SKM-1 treated with dmso at 0.1 percent for 144 hours (cell line): ENCODE data around the gene YIPF7.

Experiments
- DNase-seq: peaks from one replicate; lab custom pipeline; 2025; ENCODE audit not compliant: unreplicated experiment; lab: John Stamatoyannopoulos, UW

YIPF7 gene

DNA sequence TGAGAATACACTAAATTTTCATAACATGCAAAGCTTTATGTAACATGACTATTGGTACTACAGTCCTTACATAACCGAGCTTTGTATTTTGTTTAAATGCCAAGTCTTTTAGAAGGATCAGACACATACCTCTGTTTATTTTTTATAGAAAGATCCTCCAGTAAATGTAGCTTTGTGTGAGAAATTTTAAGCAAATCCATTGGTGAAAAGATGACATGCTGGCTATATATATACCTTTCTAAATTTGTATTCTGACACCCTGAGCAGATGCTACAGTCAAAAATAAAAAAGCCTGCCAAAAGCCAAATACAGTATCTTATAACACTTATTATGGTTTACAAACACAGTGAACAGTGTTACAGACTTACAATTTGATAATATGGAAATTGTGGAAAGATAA lies at the start of gene YIPF7:
YIPF7 (minus strand) TSS at position 201 of the 400 bp plus-strand sequence. CDS start 1,525 bp downstream, outside the sequence.
- DNase-seq, result no peak

GRCh38 chr4:44701037-44701436 lies 49.6 kb upstream of the YIPF7 start:
- DNase-seq, result no peak

DNA sequence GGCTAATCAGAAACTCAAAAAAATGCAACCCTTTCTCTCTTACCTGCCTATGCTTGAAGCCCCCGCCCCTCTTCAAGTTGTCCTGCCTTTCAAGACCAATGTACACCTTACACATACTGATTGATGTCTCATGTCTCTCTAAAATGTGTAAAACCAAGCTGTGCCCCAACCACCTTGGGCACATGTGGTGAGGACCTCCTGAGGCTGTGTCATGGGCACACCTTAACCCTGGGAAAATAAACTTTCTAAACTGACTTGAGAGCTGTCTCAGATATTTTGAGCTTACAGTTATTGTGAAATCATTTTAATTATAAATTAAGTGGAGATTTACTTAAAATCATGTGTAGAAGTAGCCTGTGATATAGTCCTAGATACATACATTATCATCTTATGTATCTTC lies 49.0 kb upstream of the YIPF7 start:
- DNase-seq, result no peak

GRCh38 chr4:44684648-44685047 lies 33.2 kb upstream of the YIPF7 start:
- no peak for DNase-seq

- DNase-seq, result no peak
Measured at GRCh38 chr4:44679060-44679459, 27.6 kb upstream of the YIPF7 start.

DNA sequence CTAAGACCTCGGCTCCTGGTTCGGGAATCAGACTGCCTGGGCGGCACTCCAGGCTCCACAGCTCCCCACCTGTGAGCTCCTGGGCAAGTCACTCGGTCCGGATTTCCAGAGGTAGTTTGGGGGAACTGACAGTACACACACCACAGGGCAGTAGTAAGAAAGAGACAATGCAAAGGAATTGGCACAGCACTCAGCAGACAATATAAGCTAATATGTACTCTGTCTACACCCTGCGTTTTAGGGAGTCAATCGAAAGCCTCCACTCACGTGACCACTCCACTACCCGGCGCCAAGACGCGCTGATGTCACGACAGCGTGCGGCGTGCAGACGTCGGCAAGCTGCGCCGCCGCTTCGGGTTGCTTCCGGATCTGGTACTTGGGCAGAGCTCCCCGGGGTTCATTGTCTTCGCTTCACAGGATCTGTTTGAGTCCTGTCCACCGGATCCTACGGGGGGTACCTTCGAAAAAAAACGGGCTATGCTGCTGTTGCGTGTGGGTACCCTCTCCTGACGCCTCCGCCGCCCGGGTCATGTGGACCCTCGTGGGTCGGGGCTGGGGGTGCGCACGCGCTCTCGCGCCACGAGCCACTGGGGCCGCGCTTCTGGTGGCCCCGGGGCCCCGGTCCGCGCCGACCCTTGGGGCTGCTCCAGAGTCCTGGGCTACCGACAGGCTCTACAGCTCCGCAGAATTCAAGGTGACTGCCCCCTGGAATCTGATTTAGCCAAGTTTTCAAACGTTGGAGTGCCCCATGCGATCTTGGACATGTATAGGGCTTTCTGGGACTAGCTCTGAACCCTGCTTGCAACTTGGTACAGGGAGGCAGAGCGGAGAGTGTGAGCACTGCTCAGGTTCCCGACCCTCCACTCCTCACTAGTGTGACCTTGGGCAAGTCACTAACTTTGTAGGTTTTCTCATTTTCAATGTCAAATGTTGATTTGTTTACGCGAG lies 26.9 kb upstream of the YIPF7 start, which contains the start of gene GUF1:
GUF1 (plus strand) TSS at position 327 of the 948 bp plus-strand sequence; CDS start at position 530, 203 bp downstream.
- DNase-seq, result peak; percentile 88

DNA sequence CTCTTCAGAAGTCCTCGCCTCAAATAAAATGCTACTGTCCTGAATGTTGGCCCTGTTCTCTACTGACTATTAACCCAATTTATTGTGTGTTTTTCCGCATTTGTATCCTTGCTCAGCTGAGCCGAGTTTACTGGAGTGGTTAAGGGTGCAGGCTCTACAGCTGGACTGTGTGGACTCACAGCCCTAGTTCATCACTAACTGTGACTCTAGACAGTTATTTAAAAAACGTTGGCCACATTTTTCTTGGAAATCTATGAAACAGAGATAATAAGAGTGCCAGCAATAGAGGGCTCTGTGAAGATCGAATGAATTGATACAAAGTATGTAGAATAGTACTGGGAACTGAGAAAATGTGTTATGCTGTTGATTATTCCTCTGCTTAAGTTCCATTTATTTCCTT lies 23.9 kb upstream of the YIPF7 start:
- no peak for DNase-seq

GRCh38 chr4:44674471-44674870 lies 23.0 kb upstream of the YIPF7 start:
- DNase-seq, result no peak

- no peak for DNase-seq
Measured at GRCh38 chr4:44671636-44672035, 20.2 kb upstream of the YIPF7 start.

DNA sequence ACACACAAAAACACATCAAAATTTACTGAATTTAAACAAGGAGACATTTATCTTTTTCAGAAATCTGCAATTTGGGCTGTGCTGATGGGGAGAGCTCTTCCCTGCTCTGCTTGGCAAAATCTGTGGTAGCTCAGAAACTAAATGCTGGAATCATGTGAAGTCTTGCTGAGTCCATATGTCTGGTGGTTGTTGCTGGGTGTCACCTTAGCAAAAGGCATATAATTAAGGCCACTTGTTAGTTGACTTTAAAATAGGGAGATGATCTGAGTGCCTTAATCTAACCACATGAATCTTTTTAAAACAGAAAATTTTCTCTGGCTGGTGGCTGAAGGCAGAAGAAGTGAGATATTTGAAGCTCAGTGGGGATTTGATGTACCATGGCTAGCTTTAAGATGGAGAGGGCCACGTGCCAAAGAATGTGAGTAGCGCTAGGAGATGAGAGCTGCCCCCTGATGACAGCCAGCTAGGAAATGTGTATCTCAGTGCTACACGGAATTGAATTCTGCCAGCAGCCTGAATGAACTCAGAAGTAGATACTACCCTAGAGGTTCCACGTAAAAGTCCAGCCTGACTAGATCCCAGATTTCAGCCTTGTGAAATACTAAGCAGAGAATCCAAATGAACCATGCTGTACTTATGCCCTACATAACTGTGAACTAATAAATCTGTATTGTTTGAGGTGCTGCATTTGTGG lies 19.2 kb upstream of the YIPF7 start:
- no peak for DNase-seq

DNA sequence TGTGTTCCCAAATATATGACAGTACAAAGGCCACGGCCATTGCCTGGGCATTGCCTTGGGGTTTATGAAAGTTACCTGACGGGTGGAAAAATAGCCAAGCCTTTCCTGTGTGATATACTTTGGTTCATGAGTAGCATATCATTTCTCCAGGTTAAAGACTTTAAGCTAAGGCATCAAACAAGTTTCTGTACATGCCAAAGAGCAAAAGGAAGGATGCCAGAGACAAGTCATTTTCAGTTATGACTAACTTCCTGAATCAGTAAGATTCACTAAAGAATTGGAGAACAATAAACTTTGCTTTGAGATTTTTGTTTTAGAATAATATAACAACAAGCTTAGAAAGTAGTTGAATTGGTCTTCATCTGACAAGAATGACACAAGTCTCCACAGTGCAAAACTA lies 17.1 kb upstream of the YIPF7 start:
- no peak for DNase-seq

- DNase-seq, result no peak
Measured at GRCh38 chr4:44663539-44664263, 12.3 kb upstream of the YIPF7 start.

DNA sequence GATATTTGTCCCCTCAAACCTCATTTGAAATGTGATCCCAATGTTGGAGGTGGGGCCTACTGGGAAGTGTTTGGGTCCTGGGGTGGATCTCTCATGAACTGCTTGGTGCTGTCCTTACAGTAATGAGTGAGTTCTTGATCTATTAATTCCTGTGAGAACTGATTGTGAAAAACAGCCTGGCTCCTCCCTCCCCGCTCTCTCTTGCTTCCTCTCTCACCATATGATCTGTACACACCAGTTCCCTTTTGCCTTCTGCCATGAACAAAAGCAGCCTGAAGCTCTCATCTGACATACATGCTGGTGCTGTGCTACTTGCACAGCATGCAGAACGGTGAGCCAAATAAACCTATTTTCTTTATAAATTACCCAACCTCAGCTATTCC lies 11.2 kb upstream of the YIPF7 start:
- DNase-seq, result no peak

DNA sequence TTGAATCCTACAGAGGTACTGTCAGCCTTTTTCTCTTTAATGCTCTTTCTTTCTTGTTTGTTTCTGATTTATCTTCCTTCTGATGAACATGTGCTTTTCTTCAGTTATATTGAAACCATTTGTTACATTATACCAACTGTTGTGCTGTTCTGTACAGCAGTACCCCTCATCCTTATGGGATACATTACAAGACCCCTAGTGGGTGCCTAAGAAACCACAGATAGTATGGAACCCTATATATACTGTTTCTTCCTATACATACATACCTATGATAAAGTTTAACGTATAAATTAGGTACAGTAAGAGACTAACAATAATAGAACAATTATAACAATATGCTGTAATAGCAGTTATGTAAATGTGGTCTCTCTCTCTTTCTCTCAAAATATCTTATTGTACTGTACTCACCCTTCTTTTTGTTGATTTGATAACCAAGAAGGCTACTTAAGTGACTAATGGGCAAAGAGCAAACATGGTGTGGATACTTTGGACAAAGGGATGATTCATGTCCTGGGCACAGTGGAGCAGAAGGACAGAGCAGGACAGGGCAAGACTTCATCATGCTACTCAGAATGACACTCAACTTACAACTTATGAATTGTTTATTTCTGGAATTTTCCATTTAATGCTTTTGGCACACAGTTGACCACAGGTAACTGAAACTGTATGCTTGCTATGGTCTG lies 10.7 kb upstream of the YIPF7 start:
- DNase-seq, result no peak

- no peak for DNase-seq
Measured at GRCh38 chr4:44660396-44660795, 9.0 kb upstream of the YIPF7 start.

- DNase-seq, result no peak
Measured at GRCh38 chr4:44652002-44652401, 577 bp upstream of the YIPF7 start.

GRCh38 chr4:44646151-44646550 lies 5.3 kb downstream of the YIPF7 start:
- no peak for DNase-seq

DNA sequence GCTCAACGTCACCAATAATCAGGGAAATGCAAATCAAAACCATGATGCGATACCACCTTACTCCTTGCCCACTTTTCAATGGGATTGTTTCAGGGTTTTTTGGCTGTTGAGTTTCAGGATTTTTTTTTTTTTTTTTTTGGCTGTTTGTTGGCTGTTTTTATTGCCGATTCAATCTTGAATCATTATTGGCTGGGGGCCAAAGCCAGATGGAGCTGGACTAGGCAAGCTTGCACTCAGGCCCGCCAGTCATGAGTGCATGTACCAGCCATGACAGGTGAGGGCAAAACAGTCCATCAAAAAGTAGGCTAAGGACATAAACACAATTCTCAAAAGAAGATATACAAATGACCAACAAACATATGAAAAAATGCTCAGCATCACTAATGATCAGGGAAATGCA lies 13.3 kb downstream of the YIPF7 start:
- DNase-seq, result no peak

DNA sequence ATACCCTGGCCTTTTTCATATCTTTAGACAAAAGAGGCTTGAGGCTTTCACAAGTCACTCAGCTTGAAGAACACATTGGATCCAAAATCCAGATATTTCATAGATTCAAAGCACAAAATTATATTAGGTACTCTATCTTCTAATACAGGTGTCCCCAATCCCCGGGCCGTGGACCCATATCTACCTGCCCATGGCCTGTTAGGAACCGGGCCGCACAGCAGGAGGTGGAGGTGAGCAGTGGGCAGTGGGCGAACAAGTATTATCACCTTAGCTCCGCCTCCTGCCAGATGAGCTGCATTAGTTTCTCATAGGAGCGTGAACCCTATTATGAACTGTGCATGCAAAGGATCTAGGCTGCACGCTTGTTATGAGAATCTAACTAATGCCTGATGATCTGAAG lies 18.7 kb downstream of the YIPF7 start:
- no peak for DNase-seq

GRCh38 chr4:44632089-44632488 lies 19.3 kb downstream of the YIPF7 start:
- DNase-seq, result no peak
